Erythroblast (primary cell): ENCODE measurements around the gene IL6ST.

Source experiments
- GATA1 ChIP-seq: IDR thresholded peaks from 2 replicates; pipeline ENCODE4 v1.6.1; 2011; ENCODE audit warnings: low read depth, mild to moderate bottlenecking, control low read depth, low read length, moderate library complexity
- POLR2A ChIP-seq: IDR thresholded peaks from 2 replicates; pipeline ENCODE4 v1.6.1; 2011; ENCODE audit warnings: mild to moderate bottlenecking, low read length

DNA sequence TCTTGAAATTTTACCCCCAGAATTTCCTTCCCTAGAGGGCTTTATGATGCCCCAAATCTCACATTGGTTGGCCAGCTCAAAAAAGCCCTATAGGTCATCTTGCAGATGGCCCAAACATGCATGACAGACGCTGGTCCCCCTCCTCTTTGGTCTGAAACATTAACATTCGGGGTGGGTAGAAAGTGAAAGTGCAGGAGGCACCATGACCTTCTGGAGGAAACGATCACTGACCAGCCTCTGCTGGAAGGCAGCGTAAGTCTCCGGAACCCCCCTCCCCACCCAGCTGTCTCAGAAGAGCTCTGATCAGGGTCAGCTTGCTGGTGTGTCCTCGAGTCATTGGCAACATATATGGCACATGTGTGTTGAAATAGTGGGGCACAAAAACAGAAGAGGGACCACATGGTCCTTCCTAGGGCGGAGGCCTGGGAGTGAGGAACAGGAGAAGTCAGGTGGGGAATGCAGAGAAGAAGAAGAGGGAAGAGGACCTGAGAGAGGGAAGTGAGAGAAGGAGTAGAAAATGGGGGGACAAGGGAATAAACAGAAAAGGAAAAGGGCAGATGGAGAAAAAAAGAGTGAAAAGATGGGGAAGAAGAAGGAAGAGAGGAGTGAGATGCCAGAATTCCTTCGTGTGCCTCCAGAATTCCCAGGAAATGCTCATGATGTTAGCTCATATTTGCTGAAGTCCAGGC is 97.4 kb downstream of the IL6ST start:
- TF ChIP-seq POLR2A (no peak), GATA1 (no peak)
